ENCODE measurements around the gene PKNOX1.
"Not testable (repeated sequence)": the region's sequence is repeated elsewhere in the genome, so short reads cannot be mapped to it uniquely, and the experiment has no call there.

PKNOX1 gene

DNA sequence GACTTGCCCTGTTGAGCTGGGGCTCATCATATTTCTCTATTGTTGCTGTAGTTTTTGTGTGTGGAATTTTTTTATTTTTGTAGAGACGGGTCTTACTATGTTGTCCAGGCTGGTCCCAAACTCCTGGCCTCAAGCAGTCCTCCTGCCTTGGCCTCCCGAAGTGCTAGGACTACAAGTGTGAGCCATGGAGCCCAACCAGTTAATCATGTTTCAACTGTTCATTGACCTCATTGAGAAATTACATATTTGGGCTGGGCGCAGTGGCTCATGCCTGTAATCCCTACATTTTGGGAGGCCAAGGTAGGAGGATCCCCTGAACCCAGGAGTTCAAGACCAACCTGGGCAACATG lies 9.2 kb upstream of the PKNOX1 start:
- Histone ChIP-seq H3K27me3 (replicated peaks) (no peaks in the 10 kb centered on the region), H3K27ac (no peak overlapping the region), H3K4me3 (ENCODE audit: low read depth, low read length) (no peak overlapping the region), H3K36me3 (replicated peaks) (no peaks in the 10 kb centered on the region)
- no peak for DNase-seq
- in situ Hi-C loops (cut with HindIII; ENCODE audit: low pct_ligation_motif_present, low sequenced_read_pairs), result no loop called here
- TF ChIP-seq, protein P1, sequence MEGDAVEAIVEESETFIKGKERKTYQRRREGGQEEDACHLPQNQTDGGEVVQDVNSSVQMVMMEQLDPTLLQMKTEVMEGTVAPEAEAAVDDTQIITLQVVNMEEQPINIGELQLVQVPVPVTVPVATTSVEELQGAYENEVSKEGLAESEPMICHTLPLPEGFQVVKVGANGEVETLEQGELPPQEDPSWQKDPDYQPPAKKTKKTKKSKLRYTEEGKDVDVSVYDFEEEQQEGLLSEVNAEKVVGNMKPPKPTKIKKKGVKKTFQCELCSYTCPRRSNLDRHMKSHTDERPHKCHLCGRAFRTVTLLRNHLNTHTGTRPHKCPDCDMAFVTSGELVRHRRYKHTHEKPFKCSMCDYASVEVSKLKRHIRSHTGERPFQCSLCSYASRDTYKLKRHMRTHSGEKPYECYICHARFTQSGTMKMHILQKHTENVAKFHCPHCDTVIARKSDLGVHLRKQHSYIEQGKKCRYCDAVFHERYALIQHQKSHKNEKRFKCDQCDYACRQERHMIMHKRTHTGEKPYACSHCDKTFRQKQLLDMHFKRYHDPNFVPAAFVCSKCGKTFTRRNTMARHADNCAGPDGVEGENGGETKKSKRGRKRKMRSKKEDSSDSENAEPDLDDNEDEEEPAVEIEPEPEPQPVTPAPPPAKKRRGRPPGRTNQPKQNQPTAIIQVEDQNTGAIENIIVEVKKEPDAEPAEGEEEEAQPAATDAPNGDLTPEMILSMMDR (IDR thresholded peaks at IDR 0.05; ENCODE audit: low read depth, low read length, missing control alignments), result no peak

DNA sequence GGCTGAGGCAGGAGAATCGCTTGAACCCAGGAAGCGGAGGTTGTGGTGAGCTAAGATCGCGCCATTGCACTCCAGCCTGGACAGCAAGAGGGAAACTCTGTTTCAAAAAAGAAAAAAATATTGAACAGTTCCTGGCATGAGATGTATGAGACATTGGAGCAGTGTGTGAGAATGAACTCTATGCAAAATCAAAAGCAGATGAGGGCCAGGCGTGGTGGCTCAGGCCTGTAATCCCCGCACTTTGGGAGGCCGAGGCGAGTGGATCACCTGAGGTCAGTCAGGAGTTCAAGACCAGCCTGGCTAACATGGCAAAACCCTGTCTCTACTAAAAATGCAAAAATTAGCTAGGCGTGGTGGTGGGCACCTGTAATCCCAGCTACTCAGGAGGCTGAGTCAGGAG lies 6.7 kb upstream of the PKNOX1 start:
- not testable (repeated sequence) for H3K4me3 ChIP-seq (ENCODE audit: low read depth, low read length); H3K27ac ChIP-seq; DNase-seq

DNA sequence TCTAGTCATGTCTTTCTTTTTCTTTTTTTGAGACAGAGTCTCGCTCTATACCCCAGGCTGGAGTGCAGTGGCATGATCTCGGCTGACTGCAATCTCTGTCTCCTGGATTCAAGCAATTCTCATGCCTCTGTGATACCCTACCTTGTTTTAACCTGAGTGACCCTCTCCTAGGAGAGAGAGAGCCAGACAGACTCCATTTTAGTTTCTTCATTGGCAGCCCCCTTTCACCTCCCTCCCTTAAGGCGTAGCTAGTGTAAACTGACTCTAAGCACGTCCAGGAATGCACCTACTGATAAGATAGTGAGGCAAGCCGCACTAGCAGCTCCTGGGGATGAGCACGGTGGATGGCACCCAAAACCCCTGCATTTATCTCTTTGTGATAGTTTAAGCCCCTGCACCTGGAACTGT lies 5.2 kb upstream of the PKNOX1 start:
- in situ Hi-C loops (cut with HindIII; ENCODE audit: low pct_ligation_motif_present, low sequenced_read_pairs), result no loop called here
- DNase-seq, result no peak
- TF ChIP-seq, protein P1 (IDR thresholded peaks at IDR 0.05; ENCODE audit: low read depth, low read length, missing control alignments), result no peak
- Histone ChIP-seq H3K27me3 (replicated peaks) (no peaks in the 10 kb centered on the region), H3K27ac (no peak overlapping the region), H3K4me3 (ENCODE audit: low read depth, low read length) (no peak overlapping the region), H3K36me3 (replicated peaks) (no peaks in the 10 kb centered on the region)

More for the DNA sequence above, 6.7 kb upstream of the PKNOX1 start:
- H3K36me3 ChIP-seq (replicated peaks); in situ Hi-C loops (cut with HindIII; ENCODE audit: low pct_ligation_motif_present, low sequenced_read_pairs); H3K27me3 ChIP-seq (replicated peaks): not testable (repeated sequence)

DNA sequence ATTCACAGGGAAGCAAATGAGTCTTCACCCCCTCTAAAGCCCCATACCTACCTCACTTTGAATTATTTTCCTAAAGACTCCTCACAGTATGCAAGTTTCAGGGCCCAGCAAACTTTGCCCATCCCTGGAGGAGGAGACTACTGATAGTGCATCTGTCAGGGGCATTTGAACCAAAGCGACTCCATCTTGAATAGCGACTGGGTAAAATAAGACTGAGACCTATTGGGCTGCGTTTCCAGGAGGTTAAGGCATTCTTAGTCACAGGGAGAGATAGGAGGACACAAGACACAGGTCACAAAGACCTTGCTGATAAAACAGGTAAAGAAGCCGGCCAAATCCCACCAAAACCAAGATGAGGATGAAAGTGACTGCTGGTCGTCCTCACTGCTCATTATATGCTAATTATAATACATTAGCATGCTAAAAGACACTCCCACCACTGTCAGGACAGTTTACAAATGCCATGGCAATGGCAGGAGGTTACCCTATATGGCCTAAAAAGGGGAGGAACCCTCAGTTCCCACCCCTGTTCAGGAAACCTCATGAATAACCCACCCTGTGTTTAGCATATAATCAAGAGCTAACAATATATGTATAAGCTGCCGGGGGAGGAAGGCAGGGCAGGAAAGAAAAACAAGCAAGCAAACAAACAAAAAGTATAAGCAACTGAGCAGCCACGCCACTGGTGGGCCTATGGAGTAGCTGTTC lies 3.3 kb upstream of the PKNOX1 start:
- TF ChIP-seq, protein P1 (IDR thresholded peaks at IDR 0.05; ENCODE audit: low read depth, low read length, missing control alignments), result no peak
- no peak overlapping the region for H3K4me3 ChIP-seq (ENCODE audit: low read depth, low read length)
- H3K36me3 ChIP-seq (replicated peaks), result no peaks in the 10 kb centered on the region
- H3K27ac ChIP-seq, result no peak overlapping the region
- no peaks in the 10 kb centered on the region for H3K27me3 ChIP-seq (replicated peaks)
- in situ Hi-C loops (cut with HindIII; ENCODE audit: low pct_ligation_motif_present, low sequenced_read_pairs), result no loop called here
- no peak for DNase-seq

DNA sequence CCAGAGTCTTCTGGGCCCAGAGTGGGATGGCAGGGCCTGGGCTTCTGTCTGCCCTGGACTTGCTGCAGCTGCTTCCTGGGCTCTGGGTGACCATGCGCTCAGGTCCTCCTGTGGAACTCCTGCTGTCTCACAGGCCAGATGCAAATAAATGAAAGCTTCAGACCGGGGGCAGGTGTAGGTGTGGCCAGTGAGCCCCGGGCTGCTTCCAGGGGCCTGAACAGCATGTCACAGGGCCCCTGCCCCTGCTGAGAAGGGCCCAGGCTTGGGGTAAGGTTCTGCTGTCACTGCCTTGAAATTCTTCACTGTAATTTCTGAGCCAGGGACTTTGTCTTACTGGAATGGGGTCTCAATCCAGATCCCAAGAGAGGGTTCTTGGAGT lies 2.5 kb upstream of the PKNOX1 start:
- H3K36me3 ChIP-seq (replicated peaks), result no peaks in the 10 kb centered on the region
- DNase-seq, result no peak
- in situ Hi-C loops (cut with HindIII; ENCODE audit: low pct_ligation_motif_present, low sequenced_read_pairs), result no loop called here
- H3K27me3 ChIP-seq (replicated peaks), result no peaks in the 10 kb centered on the region
- TF ChIP-seq, protein P1 (IDR thresholded peaks at IDR 0.05; ENCODE audit: low read depth, low read length, missing control alignments), result no peak
- no peak overlapping the region for H3K4me3 ChIP-seq (ENCODE audit: low read depth, low read length)
- H3K27ac ChIP-seq, result no peak overlapping the region

DNA sequence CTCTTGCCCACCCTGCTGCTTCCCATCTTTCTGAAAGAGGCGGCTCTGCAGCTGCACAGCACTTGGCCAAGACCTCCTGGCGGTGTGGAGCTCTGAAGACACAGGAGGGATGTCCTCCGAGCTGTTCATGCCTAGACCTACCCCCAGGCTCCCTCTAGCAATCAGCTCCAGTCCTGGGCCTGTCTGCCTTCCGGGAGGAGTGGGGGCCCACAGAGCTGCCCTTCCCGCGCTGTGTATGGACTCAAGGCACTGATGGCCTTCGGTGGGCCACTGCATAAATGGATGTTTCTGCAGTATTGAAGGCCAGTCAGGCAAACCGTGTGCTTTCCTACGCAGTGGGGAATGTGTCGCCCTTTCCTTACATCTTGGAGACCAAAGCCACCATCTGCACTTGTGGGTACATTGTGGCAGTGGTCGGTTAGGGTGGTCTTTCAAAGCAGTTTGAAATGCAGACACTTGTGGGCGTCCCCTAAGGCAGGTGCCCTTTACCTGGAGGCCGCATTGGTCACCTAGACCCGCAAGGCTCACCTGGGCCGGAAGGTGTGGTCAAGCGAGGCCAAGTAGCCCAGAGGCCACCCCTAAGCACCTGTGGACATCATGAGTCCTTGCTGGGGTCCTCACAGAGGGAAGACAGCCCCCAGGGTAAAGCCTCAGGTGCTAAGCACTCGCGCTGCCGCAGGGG lies 912 bp upstream of the PKNOX1 start:
- Histone ChIP-seq H3K36me3 (replicated peaks) (no peaks in the 10 kb centered on the region), H3K4me3 (ENCODE audit: low read depth, low read length) (peak overlapping the region; percentile 67), H3K27ac (peak overlapping the region; percentile 79), H3K27me3 (replicated peaks) (no peaks in the 10 kb centered on the region)
- TF ChIP-seq, protein P1 (IDR thresholded peaks at IDR 0.05; ENCODE audit: low read depth, low read length, missing control alignments), result no peak
- in situ Hi-C loops (cut with HindIII; ENCODE audit: low pct_ligation_motif_present, low sequenced_read_pairs), result no loop called here
- no peak for DNase-seq

All from brain microvascular endothelial cell (primary cell).